ENCODE measurements around the gene SEMA3G.

- TF ChIP-seq CTCF (conservative IDR thresholded peaks at IDR 0.05) (no peak), EZH2 (IDR thresholded peaks at IDR 0.05; ENCODE audit: low read depth) (no peak)
Observed at GRCh38 chr3:52469001-52469400, 24.1 kb upstream of the SEMA3G start.
